Activated CD4-positive, alpha-beta T cell treated with anti-CD3 and anti-CD28 coated beads, Interleukin-2, amount 10 ng/mL, durations not matched to agents 24 days and 14 days (primary cell): Measurements from ENCODE around the gene RBM26. TPM values are rescaled to one million over a fixed set of nuclear protein-coding genes. Genes with fewer than 3 reads are reported as not detected.
"Not testable (repeated sequence)": the region's sequence is repeated elsewhere in the genome, so short reads cannot be mapped to it uniquely, and the experiment has no call there.

Experiments used
- DNase-seq: peaks from one replicate; pipeline ENCODE4 v3.0.0; 2022
- H3K27ac Mint-ChIP-seq: one replicate; pipeline ENCODE4 v1.8.0; 2022; ENCODE audit warnings: mild to moderate bottlenecking, mixed read lengths
- H3K27me3 Mint-ChIP-seq: one replicate; pipeline ENCODE4 v1.8.0; 2022; ENCODE audit warnings: mixed read lengths
- H3K36me3 Mint-ChIP-seq: one replicate; pipeline ENCODE4 v1.8.0; 2022; ENCODE audit warnings: low read depth, mild to moderate bottlenecking, mixed read lengths
- H3K4me1 Mint-ChIP-seq: one replicate; pipeline ENCODE4 v1.8.0; 2021; ENCODE audit warnings: mixed read lengths
- H3K4me3 Mint-ChIP-seq: one replicate; pipeline ENCODE4 v1.8.0; 2022; ENCODE audit warnings: mild to moderate bottlenecking, moderate library complexity, mixed read lengths
- H3K9me3 Mint-ChIP-seq: one replicate; pipeline ENCODE4 v1.8.0; 2021; ENCODE audit warnings: mixed read lengths
- intact Hi-C: fragments of 100-400 bp; cut with micrococcal nuclease; formaldehyde crosslinking; loops from one replicate; pipeline ENCODE4 v1.15.1; 2023
- total RNA-seq: library from RNA; stranded (reverse); gene quantifications from 2 replicates; pipeline ENCODE4 v1.2.3, GENCODE V29; 2022

RBM26 gene
- total RNA-seq, 1 donor from 2014 or later = 100 TPM

GRCh38 chr13:79285159-79285558, 120.9 kb downstream of the RBM26 start:
- H3K4me3 Mint-ChIP-seq = no peak overlapping the region
- no peaks in the 10 kb centered on the region for H3K36me3 Mint-ChIP-seq
- H3K27ac Mint-ChIP-seq = no peak overlapping the region
- no peak for DNase-seq
- intact Hi-C loops = no loop called here
- H3K27me3 Mint-ChIP-seq = peaks cover 14% of the 10 kb centered on the region
- no peaks in the 10 kb centered on the region for H3K9me3 Mint-ChIP-seq
- no peaks in the 10 kb centered on the region for H3K4me1 Mint-ChIP-seq

GRCh38 chr13:79283742-79284141, 122.3 kb downstream of the RBM26 start:
- no peaks in the 10 kb centered on the region for H3K4me1 Mint-ChIP-seq
- no peaks in the 10 kb centered on the region for H3K9me3 Mint-ChIP-seq
- peaks cover 9% of the 10 kb centered on the region for H3K27me3 Mint-ChIP-seq
- no peak overlapping the region for H3K27ac Mint-ChIP-seq
- no peaks in the 10 kb centered on the region for H3K36me3 Mint-ChIP-seq
- no peak for DNase-seq
- no peak overlapping the region for H3K4me3 Mint-ChIP-seq
- intact Hi-C loops = no loop called here

GRCh38 chr13:79282976-79283375, 123.1 kb downstream of the RBM26 start:
- Mint-ChIP-seq H3K36me3 (no peaks in the 10 kb centered on the region), H3K27me3 (peaks cover 9% of the 10 kb centered on the region), H3K27ac (no peak overlapping the region), H3K4me3 (no peak overlapping the region), H3K9me3 (no peaks in the 10 kb centered on the region), H3K4me1 (no peaks in the 10 kb centered on the region)
- DNase-seq = no peak
- intact Hi-C loops = no loop called here

GRCh38 chr13:79282508-79282907, 123.5 kb downstream of the RBM26 start:
- Mint-ChIP-seq H3K9me3 (no peaks in the 10 kb centered on the region), H3K27me3 (peaks cover 10% of the 10 kb centered on the region), H3K27ac (no peak overlapping the region), H3K36me3 (no peaks in the 10 kb centered on the region), H3K4me3 (no peak overlapping the region), H3K4me1 (no peaks in the 10 kb centered on the region)
- intact Hi-C loops = no loop called here
- DNase-seq = no peak

- Mint-ChIP-seq H3K9me3 (no peaks in the 10 kb centered on the region), H3K4me1 (no peaks in the 10 kb centered on the region), H3K4me3 (no peak overlapping the region), H3K36me3 (no peaks in the 10 kb centered on the region), H3K27me3 (peaks cover 9% of the 10 kb centered on the region), H3K27ac (no peak overlapping the region)
- intact Hi-C loops = no loop called here
- no peak for DNase-seq
Measured at GRCh38 chr13:79281339-79281747, 124.7 kb downstream of the RBM26 start.

- DNase-seq, H3K9me3 Mint-ChIP-seq, H3K27ac Mint-ChIP-seq, H3K4me1 Mint-ChIP-seq, H3K4me3 Mint-ChIP-seq, intact Hi-C loops, H3K36me3 Mint-ChIP-seq: not testable (repeated sequence)
- peaks cover 10% of the 10 kb centered on the region for H3K27me3 Mint-ChIP-seq
Measured at GRCh38 chr13:79279735-79280134, 126.3 kb downstream of the RBM26 start.

GRCh38 chr13:79273045-79273444, 133.0 kb downstream of the RBM26 start:
- no peak overlapping the region for H3K4me3 Mint-ChIP-seq
- H3K27ac Mint-ChIP-seq = no peak overlapping the region
- intact Hi-C loops = no loop called here
- DNase-seq = no peak
- H3K4me1 Mint-ChIP-seq = no peaks in the 10 kb centered on the region
- H3K27me3 Mint-ChIP-seq = peaks cover 11% of the 10 kb centered on the region
- H3K36me3 Mint-ChIP-seq = no peaks in the 10 kb centered on the region
- H3K9me3 Mint-ChIP-seq = no peaks in the 10 kb centered on the region

- Mint-ChIP-seq H3K9me3 (no peaks in the 10 kb centered on the region), H3K36me3 (no peaks in the 10 kb centered on the region), H3K4me3 (no peak overlapping the region), H3K27ac (no peak overlapping the region), H3K4me1 (no peaks in the 10 kb centered on the region), H3K27me3 (peaks cover 8% of the 10 kb centered on the region)
- DNase-seq = no peak
- intact Hi-C loops = no loop called here
Measured at GRCh38 chr13:79271616-79272015, 134.4 kb downstream of the RBM26 start.

- Mint-ChIP-seq H3K4me1 (no peaks in the 10 kb centered on the region), H3K9me3 (no peaks in the 10 kb centered on the region), H3K27me3 (peaks cover 8% of the 10 kb centered on the region), H3K4me3 (no peak overlapping the region), H3K36me3 (no peaks in the 10 kb centered on the region), H3K27ac (no peak overlapping the region)
- intact Hi-C loops = no loop called here
- DNase-seq = no peak
Measured at GRCh38 chr13:79270859-79271258, 135.2 kb downstream of the RBM26 start.

Other genes starting within 250 kb of the RBM26 start
- 258 and 272 TPM in 2 replicates for gene NDFIP2, start 74.9 kb upstream of the RBM26 start, total RNA-seq